Activated CD4-positive, alpha-beta T cell treated with anti-CD3 and anti-CD28 coated beads, Interleukin-2, amount 10 ng/mL, durations not matched to agents 7 days and 5 days (primary cell): Measurements from ENCODE around the gene SCARF1. TPM values are rescaled to one million over a fixed set of nuclear protein-coding genes. Genes with fewer than 3 reads are reported as not detected.

Experiments used
- total RNA-seq, 2 experiments: library from RNA; stranded (reverse); gene quantifications; one replicate each; pipeline ENCODE4 v1.2.3, GENCODE V29; 2021

SCARF1 gene
- total RNA-seq, 2 experiments from 2014 or later = 0.87 to 1.0 TPM

Other genes starting within 250 kb of the SCARF1 start
- gene YWHAE, start 245.5 kb downstream of the SCARF1 start, total RNA-seq = 100 to 1,000 TPM; 340 to 435 TPM
- 10 to 100 TPM; 17.5 to 18.4 TPM for gene CRK, start 189.5 kb downstream of the SCARF1 start, total RNA-seq
- 10 to 100 TPM; 26.7 to 34.1 TPM for gene MYO1C, start 153.0 kb downstream of the SCARF1 start, total RNA-seq
- 10 to 100 TPM; 50.3 to 56.9 TPM for gene INPP5K, start 129.1 kb downstream of the SCARF1 start, total RNA-seq
- 10 to 100 TPM; 44.1 to 52.2 TPM for gene PITPNA, start 82.9 kb downstream of the SCARF1 start, total RNA-seq
- gene SLC43A2, start 16.9 kb downstream of the SCARF1 start, total RNA-seq = under 1 TPM; 0.40 to 0.52 TPM
- gene RILP, start 4.1 kb upstream of the SCARF1 start, total RNA-seq = 1 to 10 TPM; 2.6 to 3.9 TPM
- gene PRPF8, start 39.1 kb upstream of the SCARF1 start, total RNA-seq = 100 to 1,000 TPM; 302 to 316 TPM
- under 1 TPM; 0.07 to 0.12 TPM for gene TLCD2, start 64.6 kb upstream of the SCARF1 start, total RNA-seq
- gene WDR81, start 79.0 kb upstream of the SCARF1 start, total RNA-seq = 10 to 100 TPM; 50.7 to 57.9 TPM
- 1 to 10 TPM in 1 of 2 experiments, under 1 TPM in 1; 0.79 to 1.3 TPM for gene SERPINF2, start 97.1 kb upstream of the SCARF1 start, total RNA-seq
- gene SERPINF1, start 116.3 kb upstream of the SCARF1 start, total RNA-seq = 1 to 10 TPM; 1.3 to 2.0 TPM
- gene SMYD4, start 184.2 kb upstream of the SCARF1 start, total RNA-seq = 10 to 100 TPM; 37.3 to 38.1 TPM
- gene RPA1, start 184.3 kb upstream of the SCARF1 start, total RNA-seq = 100 to 1,000 TPM; 288 to 292 TPM